Posterior vena cava (tissue), 2 donors: ENCODE data around the gene NPIPA1. TPM values are rescaled to one million over a fixed set of nuclear protein-coding genes. Genes with fewer than 3 reads are reported as not detected.
"Not testable (repeated sequence)": the region's sequence is repeated elsewhere in the genome, so short reads cannot be mapped to it uniquely, and the experiment has no call there.

Experiments
- DNase-seq: peaks from one replicate; pipeline ENCODE4 v3.0.0-alpha.2; 2020; ENCODE audit warnings: low spot score
- intact Hi-C, 2 donors: fragments of 100-400 bp; cut with DNase I; formaldehyde crosslinking; loops; one replicate each; pipeline versions ENCODE4 v1.14.1 to v1.14.2; 2022 to 2023
- total RNA-seq, 2 donors: library from RNA; stranded (reverse); fragmentation: NEBNext Ultra II Directional; extraction: Animal tissue kit (Norgen Biotek cat#: 25700); gene quantifications; one replicate each; pipeline ENCODE4 v1.2.1, GENCODE V29; 2021
- donor health status: DM: yes; HTN: yes; CAD: no.
- donor health status: DM: yes; HTN: yes; CAD: no.

The NPIPA1 gene
- total RNA-seq, 2 donors from 2014 or later = 99.3 to 116 TPM

DNA sequence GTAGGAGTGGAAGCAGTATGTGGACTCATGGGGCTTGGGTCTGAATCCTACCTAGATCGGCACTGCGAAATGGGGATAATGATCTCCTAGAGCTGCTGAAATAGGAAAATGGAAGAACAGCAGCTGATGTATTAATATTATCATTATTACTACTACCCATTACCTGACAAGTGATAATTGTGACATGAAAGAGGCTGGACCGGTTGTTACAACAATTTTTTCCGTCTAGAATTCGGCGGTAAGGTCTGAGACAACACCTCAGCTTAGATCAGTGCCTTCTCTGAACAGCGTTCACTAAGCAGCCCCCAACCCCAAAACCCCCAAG lies 37.0 kb downstream of the NPIPA1 start:
- DNase-seq, intact Hi-C loops: not testable (repeated sequence)

DNA sequence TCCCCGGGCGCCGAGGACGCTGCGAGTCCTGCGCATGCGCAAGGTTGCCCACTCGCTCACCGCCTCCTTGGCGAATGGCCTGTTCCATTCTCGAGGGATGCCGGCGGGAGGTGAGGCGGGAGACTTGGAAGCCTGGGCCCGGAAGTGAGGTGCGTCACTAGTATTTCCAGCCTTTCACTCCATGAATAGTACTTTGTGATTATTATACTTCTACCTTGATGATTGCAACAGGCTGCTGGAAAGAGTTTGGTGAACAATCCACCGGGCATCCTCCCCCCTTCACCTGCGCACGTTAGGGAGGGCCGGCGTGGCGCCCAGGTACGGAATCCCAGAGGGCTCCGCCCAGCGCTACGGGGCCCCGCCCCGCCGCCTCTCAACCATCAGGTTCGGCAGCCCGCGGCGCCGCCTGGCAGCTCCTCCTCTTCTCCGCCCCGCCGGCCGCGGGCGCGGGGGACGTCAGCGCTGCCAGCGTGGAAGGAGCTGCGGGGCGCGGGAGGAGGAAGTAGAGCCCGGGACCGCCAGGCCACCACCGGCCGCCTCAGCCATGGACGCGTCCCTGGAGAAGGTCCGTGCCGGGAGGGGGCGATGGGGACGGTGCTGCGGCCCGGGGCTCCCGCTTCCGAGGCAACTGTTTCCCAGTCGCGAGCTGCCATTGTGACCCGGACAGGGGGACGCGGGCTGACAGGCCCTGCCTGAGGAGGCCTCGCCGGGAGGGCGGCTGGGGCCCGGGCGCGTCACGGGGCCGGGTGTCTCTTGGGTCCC lies 37.6 kb downstream of the NPIPA1 start, which contains the start of gene PDXDC1:
TSS of gene PDXDC1 (plus strand) at position 371 of the 762 bp plus-strand sequence. CDS start at position 545, 174 bp downstream.
- intact Hi-C loops = not testable (repeated sequence)
- DNase-seq = peak; percentile 98

DNA sequence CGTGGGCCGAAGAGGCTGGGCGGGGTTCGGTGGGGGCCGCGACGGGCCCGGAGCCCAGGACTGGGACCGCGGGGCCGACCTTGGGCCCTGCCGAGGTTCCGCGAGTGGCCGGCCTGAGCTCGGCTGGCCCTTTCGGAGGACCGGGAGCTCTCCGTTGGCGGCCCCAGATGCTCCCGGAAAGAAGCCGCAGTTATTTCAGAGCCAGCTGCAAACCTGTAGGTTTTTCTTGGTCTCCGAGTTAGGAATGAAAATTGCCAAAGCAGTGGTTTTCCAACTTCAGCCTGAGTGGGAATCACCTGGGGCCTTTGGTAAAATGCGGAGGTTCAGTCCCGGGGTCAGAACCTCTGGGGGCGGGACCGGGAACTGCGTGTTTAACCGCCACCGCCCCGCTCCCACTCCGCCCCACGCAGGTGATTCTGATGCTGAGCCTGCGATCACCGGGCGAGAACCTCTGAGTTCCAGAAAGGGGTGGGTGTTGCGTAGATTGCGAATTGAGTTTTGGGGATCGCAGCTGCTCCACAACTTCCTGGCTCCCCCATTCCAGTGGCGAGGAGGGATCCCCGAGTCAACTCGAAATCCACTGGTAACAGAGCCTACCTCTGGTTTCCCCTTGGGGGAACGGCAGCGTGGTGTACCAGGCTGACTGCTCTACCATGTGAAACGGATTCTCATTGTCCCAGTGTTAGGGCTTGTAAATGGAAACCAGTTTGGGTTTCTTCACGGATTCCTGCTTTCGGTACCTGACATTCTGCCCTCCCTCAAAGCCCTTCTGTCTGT lies 38.4 kb downstream of the NPIPA1 start:
- peak; percentile 88 for DNase-seq
- intact Hi-C loops = not testable (repeated sequence)

DNA sequence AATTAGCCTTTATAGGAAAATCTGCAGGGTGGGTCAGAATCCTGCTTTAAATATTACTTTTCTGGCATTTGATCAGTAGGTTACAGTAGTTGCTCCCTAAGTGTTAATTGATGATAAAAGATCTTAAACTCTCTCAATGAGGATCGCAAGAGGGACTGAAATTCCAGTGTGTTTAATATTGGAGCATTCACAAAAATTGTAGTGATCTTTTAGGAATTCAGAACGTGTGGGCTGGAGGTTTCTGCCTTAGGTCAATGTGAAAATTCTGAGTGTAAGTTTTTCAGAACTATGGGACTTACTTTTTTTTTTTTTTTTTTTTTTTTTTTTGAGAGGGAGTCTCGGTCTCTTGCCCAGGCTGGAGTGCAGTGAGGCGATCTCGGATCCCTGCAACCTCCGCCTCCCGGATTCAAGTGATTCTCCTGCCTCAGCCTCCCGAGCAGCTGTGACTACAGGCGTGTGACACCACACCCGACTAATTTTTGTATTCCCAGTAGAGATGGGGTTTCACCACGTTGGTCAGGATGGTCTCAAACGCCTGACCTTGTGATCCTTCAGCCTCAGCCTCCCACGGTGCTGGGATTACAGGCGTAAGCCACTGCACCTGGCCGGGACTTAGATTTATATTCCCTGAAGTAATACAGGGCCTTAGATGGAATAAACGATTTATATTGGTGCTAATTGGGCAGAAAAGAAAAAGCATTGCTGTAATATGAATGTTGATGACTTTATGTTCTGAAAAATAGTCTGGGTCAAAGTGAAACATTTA lies 39.9 kb downstream of the NPIPA1 start:
- intact Hi-C loops = not testable (repeated sequence)

DNA sequence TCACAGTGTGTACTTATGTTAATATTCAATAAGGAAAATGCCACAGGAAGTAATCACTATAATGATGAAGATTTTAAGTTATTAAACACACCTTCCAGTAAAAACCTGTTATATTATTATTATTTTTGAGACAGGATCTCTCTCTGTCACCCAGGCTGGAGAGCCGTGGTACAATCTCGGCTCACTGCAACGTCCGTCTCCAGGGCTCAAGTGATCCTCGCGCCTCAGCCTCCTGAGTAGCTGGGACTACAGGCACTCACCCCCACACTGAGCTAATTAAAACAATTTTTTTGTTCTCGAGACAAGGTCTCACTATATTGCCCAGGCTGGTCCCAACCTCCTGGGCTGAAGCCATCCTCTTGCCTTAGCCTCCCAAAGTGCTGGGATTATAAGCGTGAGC lies 41.0 kb downstream of the NPIPA1 start:
- intact Hi-C loops, DNase-seq: not testable (repeated sequence)

More for the DNA sequence above, 39.9 kb downstream of the NPIPA1 start:
- not testable (repeated sequence) for DNase-seq

DNA sequence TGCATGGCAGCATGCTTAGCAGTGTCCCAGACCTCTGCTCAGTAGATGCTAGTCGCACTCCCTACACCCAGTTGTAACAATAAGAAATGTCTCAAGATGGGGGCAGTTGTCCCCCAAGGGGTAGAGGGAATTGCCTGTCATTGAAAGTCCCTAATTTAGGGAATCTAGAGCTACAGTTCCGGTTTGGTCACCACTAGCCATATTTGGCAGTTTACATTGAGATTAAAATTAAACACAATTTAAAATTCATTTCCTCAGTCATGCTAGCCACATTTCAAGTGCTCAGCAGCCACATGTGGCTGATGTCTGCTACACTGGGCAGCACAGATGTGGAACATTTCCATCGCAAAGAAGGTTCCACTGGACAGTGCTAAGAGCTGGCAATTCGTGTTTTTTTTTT lies 41.7 kb downstream of the NPIPA1 start:
- DNase-seq, intact Hi-C loops: not testable (repeated sequence)

DNA sequence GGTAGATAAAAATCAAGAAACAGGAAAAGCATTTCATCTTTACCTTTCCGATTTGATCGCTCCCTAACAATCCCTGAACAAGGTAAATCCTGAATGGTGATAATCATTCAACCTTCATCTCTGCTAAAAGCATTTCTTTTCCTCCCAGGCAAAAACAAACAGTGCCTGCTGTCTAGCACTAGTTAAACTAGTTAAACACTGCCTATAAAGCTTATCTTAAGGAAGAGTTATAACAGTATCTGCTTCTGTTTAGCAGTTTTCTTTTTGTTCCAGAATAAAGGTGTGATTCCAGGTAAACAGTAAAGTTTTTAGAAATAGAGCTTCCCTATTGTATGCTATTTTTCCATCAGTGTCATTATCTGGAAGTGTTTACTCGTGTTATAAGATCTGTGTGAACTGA lies 44.0 kb downstream of the NPIPA1 start:
- intact Hi-C loops, DNase-seq: not testable (repeated sequence)

DNA sequence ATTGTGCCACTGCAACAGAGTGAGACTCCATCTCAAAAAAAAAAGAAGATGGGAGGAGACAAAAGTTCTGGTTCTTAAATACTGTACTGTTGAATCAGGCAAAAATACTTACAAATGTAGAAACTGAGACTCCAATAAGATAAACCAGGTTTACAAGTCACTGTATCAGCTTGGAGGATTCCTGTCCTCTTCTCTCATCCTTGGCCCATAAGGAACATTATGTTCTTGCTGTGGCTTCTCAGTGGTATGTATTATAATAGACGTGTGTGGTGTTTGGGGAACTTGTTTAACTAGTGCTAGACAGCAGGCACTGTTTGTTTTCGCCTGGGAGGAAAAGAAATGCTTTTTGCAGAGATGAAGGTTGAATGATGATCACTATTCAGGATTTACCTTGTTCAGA lies 45.3 kb downstream of the NPIPA1 start:
- intact Hi-C loops, DNase-seq: not testable (repeated sequence)

DNA sequence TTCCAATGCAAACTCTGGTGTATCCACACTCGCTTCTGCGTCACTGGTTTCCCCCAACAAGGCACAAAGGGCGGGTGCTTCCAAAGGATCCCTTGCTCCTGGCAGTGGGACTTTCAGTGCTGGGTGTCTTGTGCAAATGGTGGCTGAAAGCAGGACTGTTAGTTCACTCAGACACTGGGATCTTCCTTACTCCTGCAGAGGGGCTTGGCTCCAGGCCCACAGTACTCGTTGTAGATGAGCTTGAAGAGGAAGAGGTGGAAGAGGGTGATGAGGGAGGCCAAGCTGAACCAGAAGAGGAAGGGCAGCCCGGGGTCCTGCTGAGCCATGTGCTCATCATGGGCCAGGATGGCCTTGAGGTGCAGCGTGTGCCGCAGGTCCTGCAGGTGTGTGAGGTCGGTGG lies 50.8 kb downstream of the NPIPA1 start:
- intact Hi-C loops, DNase-seq: not testable (repeated sequence)

DNA sequence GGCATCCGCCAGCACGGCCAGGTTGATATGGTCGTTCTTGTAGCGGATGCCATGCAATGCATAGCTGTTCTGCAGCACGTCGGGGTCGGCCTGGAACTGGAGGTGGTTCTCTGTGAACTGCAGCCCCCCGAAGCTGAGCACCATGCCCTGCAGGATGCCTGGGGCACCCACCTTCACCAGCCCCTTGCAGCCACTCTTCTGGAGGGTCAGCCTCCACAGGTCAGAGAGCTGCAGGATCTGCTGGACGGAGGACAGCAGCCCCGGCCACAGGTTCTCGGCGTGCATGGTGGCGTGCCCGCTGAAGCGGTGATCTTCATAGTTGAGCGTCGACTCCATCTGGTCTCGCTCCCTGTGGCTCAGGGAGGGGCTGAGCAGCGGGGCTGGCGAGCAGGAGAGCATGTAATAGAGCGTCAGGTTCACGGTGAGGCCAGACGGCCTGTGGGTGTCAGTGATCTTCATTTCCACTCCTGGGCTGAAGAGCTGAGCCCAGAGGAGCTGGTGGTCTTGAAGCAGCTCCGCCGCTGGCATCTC lies 51.5 kb downstream of the NPIPA1 start:
- intact Hi-C loops, DNase-seq: not testable (repeated sequence)

DNA sequence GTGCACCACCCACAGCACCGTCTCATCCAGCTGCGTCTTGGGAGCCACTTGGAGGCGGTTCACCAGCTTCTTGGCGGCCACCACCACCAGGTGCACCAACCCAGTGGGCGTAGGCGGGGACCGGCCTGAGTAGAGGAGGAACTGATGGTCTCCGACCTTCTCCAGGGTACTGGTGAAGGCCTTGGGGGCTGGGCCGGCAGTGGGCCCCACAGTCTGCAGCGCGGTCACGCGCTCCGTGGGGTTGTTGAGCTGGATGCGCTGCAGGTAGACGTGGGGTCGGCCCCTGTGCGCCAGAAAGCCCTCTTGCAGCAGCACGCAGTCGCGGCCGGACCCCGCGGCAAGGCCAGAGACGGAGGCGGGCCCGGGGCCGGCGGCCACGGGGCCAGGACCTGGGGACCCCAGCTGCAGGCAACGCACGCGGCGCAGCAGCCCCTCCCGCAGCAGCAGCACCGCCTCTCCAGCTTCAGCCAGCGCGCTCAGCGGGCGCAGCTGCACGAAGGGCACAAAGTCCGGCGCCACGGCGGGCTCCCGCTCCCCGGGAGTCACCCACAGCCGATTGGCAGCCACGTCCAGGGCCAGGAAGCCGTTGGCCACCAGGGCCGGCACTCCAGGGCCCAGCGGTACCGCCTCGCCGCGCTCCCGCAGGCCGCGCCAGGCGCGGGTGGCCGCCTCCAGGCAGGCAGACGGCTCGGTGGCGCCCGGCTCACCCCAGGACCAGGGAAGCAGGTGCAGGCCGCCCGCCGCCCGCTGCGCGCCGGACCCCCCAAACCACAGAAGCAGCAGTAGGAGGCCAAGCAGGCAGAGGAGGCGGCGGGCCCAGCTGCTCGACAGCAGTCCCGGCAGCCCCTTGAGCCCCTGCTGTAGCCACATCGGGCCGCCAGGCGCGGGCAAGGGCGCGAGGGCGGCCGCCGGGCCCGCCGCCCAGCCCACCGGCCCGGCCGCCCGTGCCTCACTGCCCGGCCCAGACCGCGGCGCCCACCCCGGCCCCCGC lies 52.3 kb downstream of the NPIPA1 start:
- intact Hi-C loops, DNase-seq: not testable (repeated sequence)

DNA sequence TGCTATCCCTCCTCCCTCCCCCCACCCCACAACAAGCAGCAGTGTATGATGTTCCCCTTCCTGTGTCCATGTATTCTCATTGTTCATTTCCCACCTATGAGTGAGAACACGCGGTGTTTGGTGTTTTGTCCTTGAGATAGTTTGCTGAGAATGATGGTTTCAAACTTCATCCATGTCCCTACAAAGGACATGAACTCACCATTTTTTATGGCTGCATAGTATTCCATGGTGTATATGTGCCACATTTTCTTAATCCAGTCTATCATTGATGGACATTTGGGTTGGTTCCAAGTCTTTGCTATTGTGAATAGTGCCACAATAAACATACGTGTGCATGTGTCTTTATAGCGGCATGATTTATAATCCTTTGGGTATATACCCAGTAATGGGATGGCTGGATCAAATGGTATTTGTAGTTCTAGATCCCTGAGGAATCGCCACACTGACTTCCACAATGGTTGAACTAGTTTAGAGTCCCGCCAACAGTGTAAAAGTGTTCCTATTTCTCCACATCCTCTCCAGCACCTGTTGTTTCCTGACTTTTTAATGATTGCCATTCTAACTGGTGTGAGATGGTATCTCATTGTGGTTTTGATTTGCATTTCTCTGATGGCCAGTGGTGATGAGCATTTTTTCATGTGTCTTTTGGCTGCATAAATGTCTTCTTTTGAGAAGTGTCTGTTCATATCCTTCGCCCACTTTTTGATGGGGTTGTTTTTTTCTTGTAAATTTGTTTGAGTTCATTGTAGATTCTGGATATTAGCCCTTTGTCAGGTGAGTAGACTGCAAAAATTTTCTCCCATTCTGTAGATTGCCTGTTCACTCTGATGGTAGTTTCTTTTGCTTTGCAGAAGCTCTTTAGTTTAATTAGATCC lies 56.3 kb downstream of the NPIPA1 start:
- intact Hi-C loops, DNase-seq: not testable (repeated sequence)

DNA sequence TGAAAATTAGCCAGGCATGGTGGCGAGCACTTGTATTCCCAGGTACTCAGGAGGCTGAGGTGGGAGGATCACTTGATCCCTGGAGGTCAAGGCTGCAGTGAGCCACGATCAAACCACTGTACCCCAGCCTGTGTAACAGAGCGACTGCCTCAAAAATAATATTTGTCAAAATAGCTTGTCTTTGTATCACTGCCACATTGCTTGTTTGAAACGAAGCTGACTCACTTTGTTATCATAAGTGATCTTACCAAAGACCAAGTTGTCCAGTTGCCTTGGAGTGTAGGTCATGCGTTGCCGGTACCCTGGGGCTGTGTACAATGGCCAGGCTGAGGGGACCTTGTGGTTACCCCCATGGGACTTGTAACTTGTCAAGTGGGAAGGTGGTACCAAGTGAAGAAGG lies 59.5 kb downstream of the NPIPA1 start:
- DNase-seq, intact Hi-C loops: not testable (repeated sequence)

DNA sequence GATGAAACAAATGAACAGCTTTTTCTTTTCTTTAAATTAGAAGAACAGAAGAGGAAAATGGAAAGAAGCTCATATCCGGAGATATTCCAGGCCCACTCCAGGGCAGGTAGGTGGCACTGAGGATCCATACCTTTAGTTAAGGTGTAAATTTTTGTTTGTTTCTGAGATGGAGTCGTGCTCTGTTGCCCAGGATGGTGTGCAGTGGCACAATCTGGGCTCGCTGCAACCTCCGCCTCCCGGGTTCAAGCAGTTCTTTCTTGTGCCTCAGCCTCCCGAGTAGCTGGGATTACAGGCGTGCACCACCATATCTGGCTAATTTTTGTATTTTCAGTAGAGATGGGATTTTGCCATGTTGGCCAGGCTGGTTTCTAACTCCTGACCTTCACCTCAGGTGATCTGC lies 61.1 kb downstream of the NPIPA1 start:
- intact Hi-C loops, DNase-seq: not testable (repeated sequence)

DNA sequence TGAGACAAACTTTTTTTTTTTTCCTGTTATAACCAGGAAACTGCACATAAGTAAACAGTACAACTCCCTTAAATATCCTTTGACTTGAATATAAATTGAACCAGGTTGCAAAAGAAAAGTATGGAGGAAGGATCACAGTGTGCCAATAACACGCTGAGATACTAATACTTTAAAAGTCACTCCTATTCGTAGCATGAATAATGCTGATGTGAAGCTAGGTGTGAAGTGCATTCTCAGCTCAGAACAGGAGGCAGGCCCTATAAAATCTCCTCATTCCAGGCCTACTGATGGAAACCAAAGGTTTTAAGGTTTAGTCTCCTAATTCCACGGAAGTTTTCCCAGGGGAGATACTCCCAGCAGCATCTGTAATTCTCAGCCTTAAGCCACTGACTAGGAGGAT lies 62.6 kb downstream of the NPIPA1 start:
- DNase-seq, intact Hi-C loops: not testable (repeated sequence)
